GM21360 (cell line): ENCODE results near the gene TMEM184C.
A peak's percentile ranks its signal among the peaks of the same experiment; 100 is the strongest.

Source experiments
- ATAC-seq: cut with Tn5 transposase; IDR thresholded peaks from one replicate; pipeline ENCODE4 v1.9.1; 2021; ENCODE audit warnings: mild to moderate bottlenecking, moderate library complexity; ENCODE audit not compliant: unreplicated experiment

Gene TMEM184C

GRCh38 chr4:147648656-147649055 is 31.5 kb downstream of the TMEM184C start:
- no peak for ATAC-seq

- no peak for ATAC-seq
These were observed 34.4 kb downstream of the TMEM184C start for GRCh38 chr4:147651563-147651962.

GRCh38 chr4:147655639-147656038 is 38.4 kb downstream of the TMEM184C start:
- no peak for ATAC-seq

- no peak for ATAC-seq
These were observed 41.3 kb downstream of the TMEM184C start for GRCh38 chr4:147658501-147658900.

- ATAC-seq: no peak
These were observed 56.9 kb downstream of the TMEM184C start for GRCh38 chr4:147674073-147674472.

- ATAC-seq: no peak
These were observed 57.3 kb downstream of the TMEM184C start for GRCh38 chr4:147674496-147674895.

GRCh38 chr4:147678106-147678505 is 60.9 kb downstream of the TMEM184C start:
- no peak for ATAC-seq

- no peak for ATAC-seq
These were observed 61.8 kb downstream of the TMEM184C start for GRCh38 chr4:147678796-147679549.

GRCh38 chr4:147682755-147683154 is 65.6 kb downstream of the TMEM184C start:
- no peak for ATAC-seq

- ATAC-seq: no peak
These were observed 66.0 kb downstream of the TMEM184C start for GRCh38 chr4:147683188-147683591.

GRCh38 chr4:147683717-147684700 is 66.8 kb downstream of the TMEM184C start, which contains the start of gene PRMT9:
Gene PRMT9, minus strand, starts transcription at chr4:147684163. Its CDS starts 176 bp downstream, at chr4:147683987.
- peak; percentile 98 for ATAC-seq

GRCh38 chr4:147689067-147689466 is 71.9 kb downstream of the TMEM184C start:
- no peak for ATAC-seq

GRCh38 chr4:147691820-147692219 is 74.6 kb downstream of the TMEM184C start:
- ATAC-seq: no peak

GRCh38 chr4:147693218-147693617 is 76.0 kb downstream of the TMEM184C start:
- ATAC-seq: no peak

- no peak for ATAC-seq
These were observed 79.7 kb downstream of the TMEM184C start for GRCh38 chr4:147696866-147697265.

- ATAC-seq: no peak
These were observed 87.6 kb downstream of the TMEM184C start for GRCh38 chr4:147704846-147705245.

- peak; percentile 49 for ATAC-seq
These were observed 90.9 kb downstream of the TMEM184C start for GRCh38 chr4:147707892-147708672.

- no peak for ATAC-seq
These were observed 92.8 kb downstream of the TMEM184C start for GRCh38 chr4:147709999-147710398.

- ATAC-seq: no peak
These were observed 97.6 kb downstream of the TMEM184C start for GRCh38 chr4:147714575-147715401.

- peak; percentile 85 for ATAC-seq
These were observed 100.7 kb downstream of the TMEM184C start for GRCh38 chr4:147717878-147718277.
